ENCODE measurements around the gene SRBD1. TPM values are rescaled to one million over a fixed set of nuclear protein-coding genes. Genes with fewer than 3 reads are reported as not detected.

SRBD1 gene
- polyA plus RNA-seq, 3 donors: 25.3 to 28.8 (median 27.0) TPM

- DNase-seq (ENCODE audit: low read depth in 3 of 3, low spot score in 2 of 3): no peak
These were observed 127.1 kb downstream of the SRBD1 start for GRCh38 chr2:45483997-45484396.

GRCh38 chr2:45477546-45477945, 133.5 kb downstream of the SRBD1 start:
- no peak for DNase-seq (ENCODE audit: low read depth in 3 of 3, low spot score in 2 of 3)

GRCh38 chr2:45470531-45470930, 140.5 kb downstream of the SRBD1 start:
- no peak for DNase-seq (ENCODE audit: low read depth in 3 of 3, low spot score in 2 of 3)

- no peak for DNase-seq (ENCODE audit: low read depth in 3 of 3, low spot score in 2 of 3)
These were observed 141.6 kb downstream of the SRBD1 start for GRCh38 chr2:45469314-45470099.

GRCh38 chr2:45468279-45468678, 142.8 kb downstream of the SRBD1 start:
- no peak for DNase-seq (ENCODE audit: low read depth in 3 of 3, low spot score in 2 of 3)

- no peak for DNase-seq (ENCODE audit: low read depth in 3 of 3, low spot score in 2 of 3)
These were observed 145.0 kb downstream of the SRBD1 start for GRCh38 chr2:45466053-45466452.

GRCh38 chr2:45460825-45461224, 150.2 kb downstream of the SRBD1 start:
- DNase-seq (ENCODE audit: low read depth in 3 of 3, low spot score in 2 of 3): no peak

- DNase-seq (ENCODE audit: low read depth in 3 of 3, low spot score in 2 of 3): no peak
These were observed 151.2 kb downstream of the SRBD1 start for GRCh38 chr2:45459860-45460259.

- DNase-seq (ENCODE audit: low read depth in 3 of 3, low spot score in 2 of 3): peak in 1 of 3 donors; percentile 41
These were observed 152.0 kb downstream of the SRBD1 start for GRCh38 chr2:45458909-45459563.

- DNase-seq (ENCODE audit: low read depth in 3 of 3, low spot score in 2 of 3): no peak
These were observed 153.7 kb downstream of the SRBD1 start for GRCh38 chr2:45457211-45457945.

GRCh38 chr2:45452866-45453265, 158.2 kb downstream of the SRBD1 start:
- DNase-seq (ENCODE audit: low read depth in 3 of 3, low spot score in 2 of 3): no peak

- DNase-seq (ENCODE audit: low read depth in 3 of 3, low spot score in 2 of 3): no peak
These were observed 160.4 kb downstream of the SRBD1 start for GRCh38 chr2:45450634-45451033.

- no peak for DNase-seq (ENCODE audit: low read depth in 3 of 3, low spot score in 2 of 3)
These were observed 162.8 kb downstream of the SRBD1 start for GRCh38 chr2:45448217-45448616.

GRCh38 chr2:45446016-45446415, 165.1 kb downstream of the SRBD1 start:
- DNase-seq (ENCODE audit: low read depth in 3 of 3, low spot score in 2 of 3): no peak

GRCh38 chr2:45445037-45445436, 166.0 kb downstream of the SRBD1 start:
- DNase-seq (ENCODE audit: low read depth in 3 of 3, low spot score in 2 of 3): no peak

- DNase-seq (ENCODE audit: low read depth in 3 of 3, low spot score in 2 of 3): no peak
These were observed 168.1 kb downstream of the SRBD1 start for GRCh38 chr2:45443012-45443411.

GRCh38 chr2:45442026-45442425, 169.0 kb downstream of the SRBD1 start:
- DNase-seq (ENCODE audit: low read depth in 3 of 3, low spot score in 2 of 3): no peak

GRCh38 chr2:45441571-45441970, 169.5 kb downstream of the SRBD1 start:
- no peak for DNase-seq (ENCODE audit: low read depth in 3 of 3, low spot score in 2 of 3)

GRCh38 chr2:45439788-45440773, 171.0 kb downstream of the SRBD1 start:
- no peak for DNase-seq (ENCODE audit: low read depth in 3 of 3, low spot score in 2 of 3)

- no peak for DNase-seq (ENCODE audit: low read depth in 3 of 3, low spot score in 2 of 3)
These were observed 172.0 kb downstream of the SRBD1 start for GRCh38 chr2:45438872-45439665.
